ENCODE results near the gene CCDC136. TPM values are rescaled to one million over a fixed set of nuclear protein-coding genes. Genes with fewer than 3 reads are reported as not detected.

The CCDC136 gene
- polyA plus RNA-seq, 5 donors: 36.6 to 62.7 (median 50.7) TPM

GRCh38 chr7:128831178-128831993 lies 39.6 kb downstream of the CCDC136 start:
- DNase-seq: peak; percentile 42 to 60

- peak; percentile 59 to 62 for DNase-seq
Measured at GRCh38 chr7:128831994-128832879, 40.5 kb downstream of the CCDC136 start.

GRCh38 chr7:128832880-128833147 lies 41.0 kb downstream of the CCDC136 start:
- no peak for DNase-seq

- DNase-seq: peak; percentile 93
Measured at GRCh38 chr7:128833148-128833945, 41.6 kb downstream of the CCDC136 start.

GRCh38 chr7:128833946-128834325 lies 42.2 kb downstream of the CCDC136 start:
- no peak for DNase-seq

- no peak for DNase-seq
Measured at GRCh38 chr7:128835231-128835751, 43.5 kb downstream of the CCDC136 start.

- DNase-seq: no peak
Measured at GRCh38 chr7:128835790-128836641, 44.2 kb downstream of the CCDC136 start.

GRCh38 chr7:128836729-128837348 lies 45.1 kb downstream of the CCDC136 start:
- DNase-seq: no peak

GRCh38 chr7:128837521-128837921 lies 45.8 kb downstream of the CCDC136 start:
- no peak for DNase-seq

GRCh38 chr7:128838109-128838779 lies 46.5 kb downstream of the CCDC136 start:
- DNase-seq: no peak

- no peak for DNase-seq
Measured at GRCh38 chr7:128838981-128839731, 47.4 kb downstream of the CCDC136 start.

- no peak for DNase-seq
Measured at GRCh38 chr7:128839751-128840177, 48.0 kb downstream of the CCDC136 start.

- DNase-seq: no peak
Measured at GRCh38 chr7:128840326-128841170, 48.8 kb downstream of the CCDC136 start.

- DNase-seq: no peak
Measured at GRCh38 chr7:128841171-128841690, 49.5 kb downstream of the CCDC136 start.

GRCh38 chr7:128841921-128842673 lies 50.3 kb downstream of the CCDC136 start:
- DNase-seq: no peak

GRCh38 chr7:128842674-128843641 lies 51.2 kb downstream of the CCDC136 start:
- no peak for DNase-seq

Measured in right lung (tissue), 5 donors.